C4-2B (cell line): ENCODE data around the gene LMBR1.

Experiments used
- ZFX ChIP-seq: fragments of 450-650 bp; IDR thresholded peaks from 2 replicates; pipeline ENCODE4 v1.6.1; 2017
- TF ChIP-seq, protein P1 (sequence below): fragments of 450-650 bp; conservative IDR thresholded peaks from 2 replicates; pipeline ENCODE4 v1.5.1; 2017; ENCODE audit warnings: mild to moderate bottlenecking

GRCh38 chr7:156722043-156722826, 170.7 kb downstream of the LMBR1 start:
- TF ChIP-seq, protein P1, sequence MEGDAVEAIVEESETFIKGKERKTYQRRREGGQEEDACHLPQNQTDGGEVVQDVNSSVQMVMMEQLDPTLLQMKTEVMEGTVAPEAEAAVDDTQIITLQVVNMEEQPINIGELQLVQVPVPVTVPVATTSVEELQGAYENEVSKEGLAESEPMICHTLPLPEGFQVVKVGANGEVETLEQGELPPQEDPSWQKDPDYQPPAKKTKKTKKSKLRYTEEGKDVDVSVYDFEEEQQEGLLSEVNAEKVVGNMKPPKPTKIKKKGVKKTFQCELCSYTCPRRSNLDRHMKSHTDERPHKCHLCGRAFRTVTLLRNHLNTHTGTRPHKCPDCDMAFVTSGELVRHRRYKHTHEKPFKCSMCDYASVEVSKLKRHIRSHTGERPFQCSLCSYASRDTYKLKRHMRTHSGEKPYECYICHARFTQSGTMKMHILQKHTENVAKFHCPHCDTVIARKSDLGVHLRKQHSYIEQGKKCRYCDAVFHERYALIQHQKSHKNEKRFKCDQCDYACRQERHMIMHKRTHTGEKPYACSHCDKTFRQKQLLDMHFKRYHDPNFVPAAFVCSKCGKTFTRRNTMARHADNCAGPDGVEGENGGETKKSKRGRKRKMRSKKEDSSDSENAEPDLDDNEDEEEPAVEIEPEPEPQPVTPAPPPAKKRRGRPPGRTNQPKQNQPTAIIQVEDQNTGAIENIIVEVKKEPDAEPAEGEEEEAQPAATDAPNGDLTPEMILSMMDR, result no peak
- TF ChIP-seq ZFX, result no peak
